K562 (cell line): ENCODE measurements around the gene FOXP4. TPM values are rescaled to one million over a fixed set of nuclear protein-coding genes. Genes with fewer than 3 reads are reported as not detected.

ENCODE experiments used
- ATAC-seq: fragments of 200-7000 bp; cut with Tn5 transposase; 3 replicates; pipeline ENCODE4 v1.9.1; 2020; ENCODE audit warnings: moderate library complexity
- BruUV-seq: library from RNA; stranded (reverse); fragments of 400-500 nt; replicated peaks from 2 replicates; lab custom pipeline; 2021; lab: Mats Ljungman, UMichigan
- CTCF ChIA-PET: fragments of 300-600 bp; formaldehyde crosslinking; extraction: SDS; loops from one replicate; lab custom pipeline; 2021; ENCODE audit warnings: low intra/inter-chr PET ratio; lab: Yijun Ruan, JAX
- POLR2A ChIA-PET: fragments of 300-600, 350-650 bp; sonication (Branson Sonifier 250); formaldehyde crosslinking; extraction: SDS; loops from one replicate; lab custom pipeline; 2021; ENCODE audit warnings: antibody characterized with exemption, inconsistent platforms; lab: Yijun Ruan, JAX
- DNase-seq, 4 experiments: peaks; one replicate each; pipeline versions ENCODE4 v3.0.0 to v3.0.0-alpha.2; 2011 to 2018; ENCODE audit warnings: low spot score in 3 of 4, mixed read lengths in 3 of 4; ENCODE audit errors: extremely low read depth in 1 of 4
- FAIRE-seq: peaks from 2 replicates; lab custom pipeline; 2011; peaks lifted over from hg19 to GRCh38; lab: Jason Lieb, UNC
- H2AFZ ChIP-seq: 2 replicates; pipeline ENCODE4 v1.6.0; 2011; ENCODE audit warnings: low read depth, low read length, control low read depth, inconsistent platforms
- H3K27ac ChIP-seq: fragments of 200-600 bp; 3 replicates; pipeline ENCODE4 v1.8.0; 2011; ENCODE audit warnings: low read depth, mild to moderate bottlenecking, control low read depth, inconsistent platforms, low read length, moderate library complexity, mixed read lengths; ENCODE audit errors: extremely low read depth
- H3K27me3 ChIP-seq, 2 experiments: fragments of 300-600 bp in 1 of 2; 2 replicates in 1 of 2; 3 replicates in 1 of 2; pipeline versions ENCODE4 v1.6.0 to v1.8.0; 2011; ENCODE audit warnings: inconsistent platforms in 2 of 2, low read length in 2 of 2, mild to moderate bottlenecking in 1 of 2, mixed read lengths in 1 of 2, moderate library complexity in 1 of 2; ENCODE audit not compliant: control insufficient read depth in 2 of 2, insufficient read depth in 2 of 2
- H3K36me3 ChIP-seq: fragments of 300-600 bp; 3 replicates; pipeline ENCODE4 v1.8.0; 2011; ENCODE audit warnings: mild to moderate bottlenecking, low read length, inconsistent platforms; ENCODE audit not compliant: control insufficient read depth, insufficient read depth
- H3K4me1 ChIP-seq, 2 experiments: fragments of 200-600 bp in 1 of 2; replicated peaks in 1 of 2; 2 replicates in 1 of 2; 3 replicates in 1 of 2; pipeline versions ENCODE4 v1.5.1 to v1.8.0; 2011; ENCODE audit warnings: inconsistent platforms in 2 of 2, low read length in 2 of 2, mild to moderate bottlenecking in 1 of 2, mixed read lengths in 1 of 2, moderate library complexity in 1 of 2; ENCODE audit not compliant: control insufficient read depth in 2 of 2, insufficient read depth in 2 of 2
- H3K4me2 ChIP-seq: 2 replicates; pipeline ENCODE4 v1.6.1; 2011; ENCODE audit warnings: low read length, control low read depth, inconsistent platforms, mixed read lengths; ENCODE audit not compliant: insufficient read depth
- H3K4me3 ChIP-seq: fragments of 200-600 bp; sonication (generic), shearing (Covaris generic); 2 replicates; pipeline ENCODE4 v1.5.1; 2016; ENCODE audit warnings: control low read depth, inconsistent platforms
- H3K79me2 ChIP-seq: fragments of 200-600 bp; 3 replicates; pipeline ENCODE4 v1.8.0; 2011; ENCODE audit warnings: low read length, inconsistent platforms; ENCODE audit not compliant: control insufficient read depth, insufficient read depth
- H3K9ac ChIP-seq, 2 experiments: 2 replicates each; pipeline versions ENCODE4 v1.6.0 to v1.6.1; 2011; ENCODE audit warnings: low read depth in 2 of 2, low read length in 2 of 2, control low read depth in 1 of 2, inconsistent platforms in 1 of 2, mild to moderate bottlenecking in 1 of 2, mixed read lengths in 1 of 2; ENCODE audit not compliant: insufficient read depth in 1 of 2
- H3K9me1 ChIP-seq: one replicate; pipeline ENCODE4 v1.6.0; 2011; ENCODE audit warnings: inconsistent platforms, mild to moderate bottlenecking, low read length, moderate library complexity; ENCODE audit not compliant: control insufficient read depth, insufficient read depth
- H3K9me3 ChIP-seq: replicated peaks from 2 replicates; pipeline ENCODE4 v1.5.1; 2011; ENCODE audit warnings: low read depth, low read length, inconsistent platforms; ENCODE audit not compliant: control insufficient read depth, insufficient read depth
- H4K20me1 ChIP-seq: replicated peaks from 2 replicates; pipeline ENCODE4 v1.6.1; 2011; ENCODE audit warnings: low read length, inconsistent platforms, mixed read lengths; ENCODE audit not compliant: control insufficient read depth, insufficient read depth
- BMI1 ChIP-seq: fragments of 150-350 bp; IDR thresholded peaks from 2 replicates; pipeline ENCODE4 v1.6.1; 2014; ENCODE audit warnings: low read length
- CBX8 ChIP-seq: fragments of 200-600 bp; sonication (generic); IDR thresholded peaks from 2 replicates; pipeline ENCODE4 v1.6.1; 2012; ENCODE audit warnings: borderline replicate concordance, mixed run types, low read depth, mild to moderate bottlenecking, moderate library complexity, mixed read lengths, low read length, control low read depth, inconsistent platforms; ENCODE audit not compliant: poor library complexity, severe bottlenecking; ENCODE audit errors: extremely low read depth
- CHAMP1 ChIP-seq: fragments of 450-650 bp; IDR thresholded peaks from 2 replicates; pipeline ENCODE4 v1.6.1; 2016; ENCODE audit warnings: mild to moderate bottlenecking
- KAT7 ChIP-seq: sonication (generic); formaldehyde crosslinking; IDR thresholded peaks from 2 replicates; pipeline ENCODE4 v1.8.0; 2022; ENCODE audit warnings: missing genetic modification reagents, mild to moderate bottlenecking, borderline replicate concordance
- NFATC3 ChIP-seq: fragments of 450-650 bp; IDR thresholded peaks from 2 replicates; pipeline ENCODE4 v1.6.1; 2017; ENCODE audit warnings: mild to moderate bottlenecking
- NR2C2 ChIP-seq, 2 experiments: fragments of 200-800 bp in 1 of 2; sonication (Bioruptor generic) in 1 of 2; sonication (generic) in 1 of 2; formaldehyde crosslinking in 1 of 2; IDR thresholded peaks; 2 replicates each; pipeline versions ENCODE4 v1.6.1 to v1.8.0; 2016 to 2022; ENCODE audit warnings: mild to moderate bottlenecking in 1 of 2, missing compliant biosample characterization in 1 of 2, missing genetic modification characterization in 1 of 2, missing genetic modification reagents in 1 of 2
- SREBF1 ChIP-seq: fragments of 150-350 bp; IDR thresholded peaks from 2 replicates; pipeline ENCODE4 v1.6.1; 2014; ENCODE audit warnings: antibody characterized with exemption, low read depth, low read length, borderline replicate concordance
- TCF7 ChIP-seq: sonication (generic); IDR thresholded peaks from 2 replicates; pipeline ENCODE4 v1.6.1; 2016; ENCODE audit warnings: antibody characterized with exemption, borderline replicate concordance
- THRAP3 ChIP-seq: fragments of 450-650 bp; IDR thresholded peaks from 2 replicates; pipeline ENCODE4 v1.6.1; 2016; ENCODE audit warnings: mild to moderate bottlenecking, inconsistent platforms, borderline replicate concordance
- TSC22D4 ChIP-seq: fragments of 450-650 bp; IDR thresholded peaks from 2 replicates; pipeline ENCODE4 v1.6.1; 2016; ENCODE audit warnings: missing genetic modification characterization, missing biosample characterization, control low read depth
- ZFP36 ChIP-seq: fragments of 150-350 bp; IDR thresholded peaks from 2 replicates; pipeline ENCODE4 v1.6.1; 2018; ENCODE audit warnings: low read length, low read depth; ENCODE audit not compliant: partially characterized antibody
- ZNF586 ChIP-seq: fragments of 450-650 bp; formaldehyde crosslinking; conservative IDR thresholded peaks from 2 replicates; pipeline ENCODE4 v1.4.0; 2020; ENCODE audit warnings: mild to moderate bottlenecking, moderate library complexity
- WGBS: fragments of 100-300 bp; shearing (Covaris generic); methylation state at CpG from one replicate; pipeline ENCODE4 v1.1.6; 2016; ENCODE audit warnings: low coverage, mixed read lengths; ENCODE audit not compliant: insufficient coverage; ENCODE audit errors: missing lambda C conversion rate; 5-methylcytosine and 5-hydroxymethylcytosine counted together
- in situ Hi-C: fragments of 300-500 bp; cut with MboI; formaldehyde crosslinking; loops from 4 replicates; pipeline ENCODE4 v1.15.0; 2018; ENCODE audit warnings: inconsistent platforms, mixed read lengths
- intact Hi-C: fragments of 100-400 bp; cut with micrococcal nuclease; formaldehyde crosslinking; loops from 2 replicates; pipeline ENCODE4 v1.14.2; 2022
- polyA plus RNA-seq, 8 experiments: library from polyadenylated mRNA; depleted of rRNA in 4 of 8; stranded (reverse) in 5 of 8; unstranded in 3 of 8; fragments of >200 nt; fragmentation: Nextera tagmentation in 2 of 8; fragmentation: Illumina TruSeq in 1 of 8; extraction: Ambion mirVana in 2 of 8; extraction: Trizol in 1 of 8; gene quantifications; 2 replicates each; pipeline versions ENCODE4 v1.2.1 to v1.2.3, GENCODE V29; 2011 to 2014; ENCODE audit warnings: inconsistent platforms in 1 of 8, missing spikeins in 1 of 8
- total RNA-seq, 7 experiments: library from RNA; depleted of rRNA in 6 of 7; stranded (reverse); fragments of >200 nt in 6 of 7; fragmentation: Illumina TruSeq in 2 of 7; extraction: Trizol in 2 of 7; gene quantifications; 2 replicates each; pipeline versions ENCODE4 v1.2.1 to v1.2.3, GENCODE V29; 2011 to 2021; ENCODE audit warnings: low replicate concordance in 1 of 7
- TF ChIP-seq, protein P1 (sequence below): sonication (generic); formaldehyde crosslinking; IDR thresholded peaks from 2 replicates; pipeline ENCODE4 v1.8.0; 2022; ENCODE audit warnings: missing genetic modification reagents, mild to moderate bottlenecking, borderline replicate concordance
- TF ChIP-seq, protein P2 (sequence below): fragments of 450-650 bp; formaldehyde crosslinking; IDR thresholded peaks from 2 replicates; pipeline ENCODE4 v1.4.0; 2020; ENCODE audit warnings: mild to moderate bottlenecking, moderate library complexity

FOXP4 gene
- total and polyA plus RNA-seq, 9 of the 15 experiments (the other 6 are each of a cell fraction or from before 2014, with no cell fraction given) = 0.11 to 29.4 (median 2.3) TPM

- Histone ChIP-seq H2AFZ (no peak within 1 kb of the TSS), H3K4me3 (no peak within 1 kb of the TSS), H3K9me1 (no peaks in the 10 kb centered on the region), H3K4me1 (peaks cover 0 to 21% of the 10 kb centered on the region in 2 experiments; a peak in 1 of 5 replicates), H3K79me2 (no peaks in the 10 kb centered on the region), H4K20me1 (peaks cover 15% of the 10 kb centered on the region), H3K9ac (no peak within 1 kb of the TSS), H3K27ac (no peak within 1 kb of the TSS), H3K9me3 (no peaks in the 10 kb centered on the region), H3K4me2 (no peak within 1 kb of the TSS), H3K27me3 (peaks cover 62 to 94% of the 10 kb centered on the region in 2 experiments), H3K36me3 (no peaks in the 10 kb centered on the region)
- 4% methylated on average over 62 of the region's 86 CpGs for WGBS
- no TSS peak for BruUV-seq
- POLR2A ChIA-PET = no interaction called here
- no peak for DNase-seq
- CTCF ChIA-PET = no interaction called here
- in situ Hi-C loops (no loop called here), intact Hi-C loops (no loop called here)
- FAIRE-seq = no peak
- ATAC-seq = no peak
- TF ChIP-seq, protein P1, sequence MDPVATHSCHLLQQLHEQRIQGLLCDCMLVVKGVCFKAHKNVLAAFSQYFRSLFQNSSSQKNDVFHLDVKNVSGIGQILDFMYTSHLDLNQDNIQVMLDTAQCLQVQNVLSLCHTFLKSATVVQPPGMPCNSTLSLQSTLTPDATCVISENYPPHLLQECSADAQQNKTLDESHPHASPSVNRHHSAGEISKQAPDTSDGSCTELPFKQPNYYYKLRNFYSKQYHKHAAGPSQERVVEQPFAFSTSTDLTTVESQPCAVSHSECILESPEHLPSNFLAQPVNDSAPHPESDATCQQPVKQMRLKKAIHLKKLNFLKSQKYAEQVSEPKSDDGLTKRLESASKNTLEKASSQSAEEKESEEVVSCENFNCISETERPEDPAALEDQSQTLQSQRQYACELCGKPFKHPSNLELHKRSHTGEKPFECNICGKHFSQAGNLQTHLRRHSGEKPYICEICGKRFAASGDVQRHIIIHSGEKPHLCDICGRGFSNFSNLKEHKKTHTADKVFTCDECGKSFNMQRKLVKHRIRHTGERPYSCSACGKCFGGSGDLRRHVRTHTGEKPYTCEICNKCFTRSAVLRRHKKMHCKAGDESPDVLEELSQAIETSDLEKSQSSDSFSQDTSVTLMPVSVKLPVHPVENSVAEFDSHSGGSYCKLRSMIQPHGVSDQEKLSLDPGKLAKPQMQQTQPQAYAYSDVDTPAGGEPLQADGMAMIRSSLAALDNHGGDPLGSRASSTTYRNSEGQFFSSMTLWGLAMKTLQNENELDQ (CRISPR knock-in tag) = no peak
- TF ChIP-seq NR2C2 (CRISPR knock-in tag; IDR thresholded peaks at IDR 0.05) (no peak), NR2C2 (tag; IDR thresholded peaks at IDR 0.05) (no peak), KAT7 (no peak), BMI1 (no peak), NFATC3 (no peak), CHAMP1 (no peak), SREBF1 (no peak), THRAP3 (no peak), TCF7 (no peak), ZNF586 (CRISPR knock-in tag) (no peak), ZFP36 (no peak), TSC22D4 (tag) (no peak), CBX8 (no peak)
- TF ChIP-seq, protein P2, sequence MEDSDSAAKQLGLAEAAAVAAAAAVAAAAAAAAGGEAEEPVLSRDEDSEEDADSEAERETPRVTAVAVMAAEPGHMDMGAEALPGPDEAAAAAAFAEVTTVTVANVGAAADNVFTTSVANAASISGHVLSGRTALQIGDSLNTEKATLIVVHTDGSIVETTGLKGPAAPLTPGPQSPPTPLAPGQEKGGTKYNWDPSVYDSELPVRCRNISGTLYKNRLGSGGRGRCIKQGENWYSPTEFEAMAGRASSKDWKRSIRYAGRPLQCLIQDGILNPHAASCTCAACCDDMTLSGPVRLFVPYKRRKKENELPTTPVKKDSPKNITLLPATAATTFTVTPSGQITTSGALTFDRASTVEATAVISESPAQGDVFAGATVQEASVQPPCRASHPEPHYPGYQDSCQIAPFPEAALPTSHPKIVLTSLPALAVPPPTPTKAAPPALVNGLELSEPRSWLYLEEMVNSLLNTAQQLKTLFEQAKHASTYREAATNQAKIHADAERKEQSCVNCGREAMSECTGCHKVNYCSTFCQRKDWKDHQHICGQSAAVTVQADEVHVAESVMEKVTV (CRISPR knock-in tag) = no peak
Measured at GRCh38 chr6:41638002-41638934, 92.1 kb downstream of the FOXP4 start, which contains the start of gene MDFI. MDFI (plus strand) TSS chr6:41638468; CDS start chr6:41638750, 282 bp downstream.
